ENCODE results near the gene DDR1.
"Not testable (repeated sequence)": the region's sequence is repeated elsewhere in the genome, so short reads cannot be mapped to it uniquely, and the experiment has no call there.

DDR1 gene

GRCh38 chr6:30854285-30855040 lies 29.9 kb upstream of the DDR1 start:
- DNase-seq: no peak

GRCh38 chr6:30855429-30856075 lies 28.8 kb upstream of the DDR1 start:
- no peak for DNase-seq

GRCh38 chr6:30857112-30857511 lies 27.2 kb upstream of the DDR1 start:
- DNase-seq: no peak

GRCh38 chr6:30857549-30857948 lies 26.8 kb upstream of the DDR1 start:
- no peak for DNase-seq

- DNase-seq: not testable (repeated sequence)
Observed at GRCh38 chr6:30859726-30860125, 24.6 kb upstream of the DDR1 start.

- no peak for DNase-seq
Observed at GRCh38 chr6:30861257-30862048, 22.9 kb upstream of the DDR1 start.

GRCh38 chr6:30862156-30862875 lies 22.0 kb upstream of the DDR1 start:
- DNase-seq: no peak

- DNase-seq: no peak
Observed at GRCh38 chr6:30864325-30864724, 20.0 kb upstream of the DDR1 start.

GRCh38 chr6:30869241-30869749 lies 15.0 kb upstream of the DDR1 start:
- not testable (repeated sequence) for DNase-seq

GRCh38 chr6:30870546-30870945 lies 13.8 kb upstream of the DDR1 start:
- no peak for DNase-seq

- no peak for DNase-seq
Observed at GRCh38 chr6:30871592-30872183, 12.6 kb upstream of the DDR1 start.

GRCh38 chr6:30873137-30873640 lies 11.1 kb upstream of the DDR1 start:
- DNase-seq: no peak

- not testable (repeated sequence) for DNase-seq
Observed at GRCh38 chr6:30873795-30874194, 10.5 kb upstream of the DDR1 start.

GRCh38 chr6:30875244-30876038 lies 8.9 kb upstream of the DDR1 start:
- no peak for DNase-seq

GRCh38 chr6:30876039-30876730 lies 8.1 kb upstream of the DDR1 start:
- peak; percentile 51 for DNase-seq

GRCh38 chr6:30877419-30878262 lies 6.7 kb upstream of the DDR1 start:
- peak; percentile 88 for DNase-seq

- no peak for DNase-seq
Observed at GRCh38 chr6:30879684-30880427, 4.5 kb upstream of the DDR1 start.

- DNase-seq: no peak
Observed at GRCh38 chr6:30880698-30881252, 3.5 kb upstream of the DDR1 start.
